Heart left ventricle (tissue), 13 donors: ENCODE measurements around the gene EPHA8.

Experiments used
- CTCF ChIP-seq, 12 donors: fragments of 200-600 bp; sonication (generic) in 4 of 12; IDR thresholded peaks; one replicate each; pipeline versions ENCODE4 v1.5.0 to v1.8.0; 2018 to 2022; ENCODE audit warnings: antibody characterized with exemption in 12 of 12, mild to moderate bottlenecking in 5 of 12
- POLR2A ChIP-seq, 2 donors: fragments of 450-650 bp; IDR thresholded peaks; one replicate each; pipeline ENCODE4 v1.6.1; 2017; ENCODE audit warnings: antibody characterized with exemption in 2 of 2, mild to moderate bottlenecking in 2 of 2, moderate library complexity in 2 of 2
- donor health status: ischemic (EF 13 %, LVEDD 7.1; RV severe dilation, severe dysfunction).
- donor health status: DM: no; HTN: yes; CAD: no.
- donor health status: DM: no; HTN: no; CAD: no.
- donor health status: ischemic (EF 25% LVEDD 6.9; RV normal size, moderate dysfunction).
- donor health status: ischemic (EF 25% LVEDD 5.7; RV mildly dilated, moderate dysfunction).
- donor health status: ischemic (EF 35%, LVEDD 5.7; RV mildly dilated, moderate dysfunction).
- donor health status: nonischemic (EF 11% LVEDD 7.7; RV severe dilation, severe dysfunction).
- donor health status: DM: yes; HTN: yes; CAD: no.
- donor health status: PGD.
- donor health status: ischemic (EF 29% LVEDD 5.4; RV normal size, mild dysfunction).
- donor health status: nonischemic (EF 23%, LVEDD 6.1; RV moderate dilation, normal function).

GRCh38 chr1:22531251-22531650 lies 32.0 kb upstream of the EPHA8 start:
- TF ChIP-seq CTCF (IDR thresholded peaks at IDR 0.05) = no peak
- TF ChIP-seq POLR2A (IDR thresholded peaks at IDR 0.05) = no peak
